Stimulated activated CD8-positive, alpha-beta memory T cell treated with anti-CD3 and anti-CD28 coated beads, Interleukin-12 subunit alpha, Interleukin-12 subunit beta, amount 100 ng/mL, for 4 hours (primary cell): ENCODE data around the gene TPMT.
"Not testable (repeated sequence)": the region's sequence is repeated elsewhere in the genome, so short reads cannot be mapped to it uniquely, and the experiment has no call there.

Experiments used
- DNase-seq: peaks from one replicate; pipeline ENCODE4 v3.0.0-alpha.2; 2020; ENCODE audit warnings: low read depth

The TPMT gene

DNA sequence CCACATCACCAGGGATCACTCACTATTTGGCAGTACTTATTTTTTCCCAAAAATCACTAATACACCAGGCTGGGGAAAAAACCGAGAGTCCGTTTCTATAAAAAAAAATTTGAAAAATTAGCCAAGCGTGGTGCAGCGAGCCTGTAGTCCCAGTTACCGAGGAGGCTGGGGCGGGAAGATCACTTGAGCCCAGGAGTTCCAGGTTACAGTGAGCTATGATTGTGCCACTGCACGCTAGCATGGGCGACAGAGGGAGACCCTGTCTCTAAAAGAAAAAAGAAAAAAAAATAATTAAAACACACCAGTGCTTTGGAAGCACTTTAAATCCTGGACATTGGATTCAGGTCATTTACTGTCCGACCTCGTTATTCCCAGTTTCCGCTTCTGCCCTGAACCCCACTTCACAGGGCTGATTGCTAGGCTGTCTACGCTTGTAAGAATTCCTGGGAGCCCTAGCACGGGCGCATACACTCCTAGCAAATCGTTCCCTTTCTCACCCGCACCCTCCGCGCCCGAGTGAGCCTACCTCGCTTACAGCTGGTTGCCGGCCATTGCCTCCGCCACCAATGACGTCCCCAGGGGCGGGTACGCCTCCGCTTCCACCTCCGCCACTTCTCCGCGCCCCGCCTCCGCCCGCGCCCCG lies at the start of gene TPMT:
Gene TPMT, minus strand, starts transcription at position 571 of the 643 bp plus-strand sequence. CDS start 5,950 bp downstream, outside the sequence.
- DNase-seq: no peak

DNA sequence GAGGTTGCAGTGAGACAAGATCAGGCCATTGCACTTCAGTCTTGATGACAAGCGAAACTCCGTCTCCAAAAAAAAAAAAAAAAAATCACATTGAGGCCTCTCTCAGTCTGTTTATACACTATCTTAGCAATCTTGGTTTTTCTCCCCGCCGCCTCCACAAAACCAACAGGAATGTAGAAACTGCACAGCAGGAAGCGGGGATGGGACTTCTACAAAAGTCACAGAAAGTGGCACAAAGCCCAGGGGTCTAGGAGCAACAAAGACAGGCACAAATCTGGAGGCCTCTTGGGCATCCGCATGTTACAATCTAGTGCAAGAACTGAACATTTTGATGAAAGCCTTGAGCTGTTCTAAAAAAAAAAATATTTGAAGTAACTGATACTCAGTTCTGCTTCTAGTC lies 48.9 kb upstream of the TPMT start:
- no peak for DNase-seq

DNA sequence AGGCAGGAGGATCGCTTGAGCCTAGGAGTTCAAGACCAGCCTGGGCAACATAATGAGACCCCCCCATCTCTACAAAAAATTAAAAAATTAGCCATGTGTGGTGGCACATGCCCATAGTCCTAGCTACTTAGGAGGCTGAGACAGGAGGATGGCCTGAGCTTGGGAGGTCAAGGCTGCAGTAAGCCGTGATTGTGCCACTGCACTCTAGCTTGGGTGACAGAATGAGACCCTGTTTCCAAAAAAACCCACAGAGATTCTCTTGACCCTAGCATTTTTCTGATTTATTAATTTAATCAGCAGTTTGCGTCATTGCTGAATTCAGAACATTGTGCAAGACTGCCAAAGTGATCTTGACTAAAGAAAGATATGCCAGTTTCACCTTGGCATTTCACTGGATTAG lies 37.1 kb upstream of the TPMT start:
- no peak for DNase-seq

DNA sequence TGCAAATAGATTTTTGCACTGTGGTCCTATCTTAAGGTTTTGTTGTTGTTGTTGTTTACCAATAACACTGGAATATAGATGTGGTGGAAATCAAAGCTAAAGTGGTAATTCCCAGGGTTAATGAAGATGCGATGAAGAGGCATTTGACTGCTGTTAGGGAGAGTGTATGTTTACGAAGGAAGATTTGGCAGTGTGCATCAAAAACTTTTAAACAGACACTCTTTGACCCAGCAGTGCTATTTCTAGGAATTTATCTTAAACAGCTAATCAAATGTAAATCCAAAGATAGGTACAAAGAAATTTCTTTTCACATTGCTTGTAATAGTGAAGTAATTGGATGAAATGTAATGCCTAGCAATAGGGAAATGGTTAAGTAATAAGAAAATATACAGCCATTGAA lies 34.3 kb upstream of the TPMT start:
- DNase-seq: no peak

DNA sequence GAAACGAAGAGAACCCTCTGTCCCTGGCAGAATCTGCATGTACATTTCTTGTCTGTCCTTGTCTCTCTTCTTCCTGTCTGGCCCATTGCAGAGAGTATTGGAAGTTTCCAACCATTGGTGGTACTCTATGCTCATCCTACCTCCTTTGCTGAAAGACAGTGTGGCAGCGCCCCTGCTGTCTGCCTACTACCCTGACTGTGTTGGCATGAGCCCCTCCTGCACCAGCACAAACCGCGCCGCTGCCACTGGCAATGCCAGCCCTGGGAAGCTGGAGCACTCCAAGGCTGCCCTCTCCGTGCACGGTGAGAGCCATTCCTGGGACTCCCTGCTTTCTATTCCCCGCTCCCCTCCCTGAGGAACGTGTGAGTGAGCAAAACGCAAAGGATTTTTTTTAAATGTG lies 32.8 kb upstream of the TPMT start:
- DNase-seq: no peak

DNA sequence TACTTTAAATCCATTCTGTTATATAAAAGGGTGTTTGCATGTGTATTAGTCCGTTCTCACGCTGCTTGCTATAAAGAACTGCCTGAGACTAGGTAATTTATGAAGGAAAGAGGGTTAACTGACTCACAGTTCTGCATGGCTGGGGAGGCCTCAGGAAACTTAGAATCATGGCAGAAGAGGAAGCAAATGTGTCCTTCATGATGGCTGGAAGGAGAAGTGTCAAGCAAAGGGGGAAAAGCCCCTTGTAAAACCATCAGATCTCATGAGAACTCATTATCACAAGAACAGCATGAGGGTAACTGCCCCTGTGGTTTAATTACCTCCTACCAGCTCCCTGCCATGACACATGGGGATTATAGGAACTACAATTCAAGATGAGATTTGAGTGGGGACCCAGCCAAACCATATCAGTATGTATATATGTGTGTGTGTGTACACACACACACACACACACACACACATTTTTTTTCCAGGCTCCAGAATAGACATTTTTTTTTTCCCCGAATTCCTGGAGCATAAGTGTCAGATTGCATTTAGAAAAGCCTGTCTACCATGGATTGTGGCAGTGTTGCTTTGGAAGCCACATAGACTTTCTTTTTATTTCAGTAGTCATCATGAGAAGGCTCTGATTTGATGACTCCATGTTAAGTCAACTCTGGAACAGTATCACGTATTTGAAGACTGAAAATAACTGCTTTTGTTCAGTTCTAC lies 31.8 kb upstream of the TPMT start:
- DNase-seq: no peak

DNA sequence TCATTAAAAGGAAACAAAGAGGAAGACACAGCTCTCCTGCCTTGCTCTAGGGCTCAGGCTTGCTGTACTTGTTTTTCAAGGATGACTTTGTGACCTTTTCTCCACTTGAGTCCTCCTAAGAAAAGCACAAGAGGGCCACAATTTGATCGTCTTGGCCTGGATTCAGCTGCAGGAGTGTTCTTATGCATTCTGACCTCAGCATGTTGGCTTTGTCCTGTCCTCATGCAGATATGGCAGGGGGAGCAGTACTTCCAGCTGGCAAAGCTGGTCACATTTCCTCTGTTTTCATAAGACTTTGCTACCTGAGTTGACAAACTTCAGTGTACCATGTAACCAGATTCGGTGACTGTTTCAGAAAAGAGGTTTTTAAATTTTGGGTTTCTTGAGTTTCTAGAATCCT lies 31.2 kb upstream of the TPMT start:
- no peak for DNase-seq

DNA sequence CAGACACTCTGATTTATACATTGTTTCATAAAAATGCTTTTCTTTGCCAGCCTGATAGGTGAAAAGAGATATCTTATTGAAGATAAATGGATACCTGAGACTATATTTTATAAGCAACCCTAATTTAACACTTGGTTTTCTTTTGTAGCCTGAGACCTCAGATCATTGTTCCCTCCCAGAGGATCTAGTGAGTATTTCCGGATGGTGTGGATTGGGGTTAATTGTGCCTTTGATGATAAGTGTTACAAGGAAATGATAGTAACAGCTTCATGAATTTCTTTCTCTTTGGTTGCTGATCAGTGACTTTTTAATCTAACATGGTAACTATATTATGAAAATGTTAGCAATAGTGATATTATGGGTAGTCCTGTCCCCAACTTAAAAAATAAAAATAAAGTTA lies 30.7 kb upstream of the TPMT start:
- no peak for DNase-seq

DNA sequence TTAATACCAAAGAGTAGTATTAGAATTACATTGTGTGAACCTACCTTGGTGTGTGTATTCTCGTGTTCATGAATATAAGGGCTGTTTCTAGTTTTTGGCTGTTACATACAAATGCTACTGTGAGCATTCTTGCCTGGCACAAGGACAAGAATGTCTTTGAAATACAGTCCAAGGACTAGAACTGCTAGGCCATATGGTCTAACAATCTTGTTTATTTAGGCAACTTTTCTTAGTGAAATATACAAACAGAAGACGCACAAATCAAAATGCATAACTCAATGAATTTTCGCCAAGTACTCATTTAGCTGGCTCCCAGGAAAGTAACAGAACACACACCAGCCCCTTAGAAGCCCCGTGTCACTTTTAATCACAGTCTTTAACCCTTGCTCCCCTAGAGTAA lies 28.9 kb upstream of the TPMT start:
- DNase-seq: no peak

DNA sequence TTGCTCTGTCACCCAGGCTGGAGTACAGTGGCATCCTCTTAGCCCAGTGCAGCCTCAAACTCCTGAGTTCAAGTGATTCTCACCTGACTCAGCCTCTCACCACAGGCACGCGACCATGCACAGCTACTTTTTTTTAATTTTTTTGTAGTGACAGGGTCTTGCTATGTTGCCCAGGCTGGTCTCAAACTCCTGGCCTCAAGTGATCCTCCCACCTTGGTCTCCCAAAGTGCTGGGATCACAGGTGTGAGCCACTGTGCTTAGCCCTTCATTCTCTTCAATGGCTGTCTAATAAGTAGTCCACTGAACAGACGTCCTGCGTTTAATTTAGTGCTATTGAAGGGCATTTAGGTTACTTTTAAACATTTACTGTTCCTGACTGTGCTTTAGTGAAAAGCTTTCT lies 27.7 kb upstream of the TPMT start:
- no peak for DNase-seq

DNA sequence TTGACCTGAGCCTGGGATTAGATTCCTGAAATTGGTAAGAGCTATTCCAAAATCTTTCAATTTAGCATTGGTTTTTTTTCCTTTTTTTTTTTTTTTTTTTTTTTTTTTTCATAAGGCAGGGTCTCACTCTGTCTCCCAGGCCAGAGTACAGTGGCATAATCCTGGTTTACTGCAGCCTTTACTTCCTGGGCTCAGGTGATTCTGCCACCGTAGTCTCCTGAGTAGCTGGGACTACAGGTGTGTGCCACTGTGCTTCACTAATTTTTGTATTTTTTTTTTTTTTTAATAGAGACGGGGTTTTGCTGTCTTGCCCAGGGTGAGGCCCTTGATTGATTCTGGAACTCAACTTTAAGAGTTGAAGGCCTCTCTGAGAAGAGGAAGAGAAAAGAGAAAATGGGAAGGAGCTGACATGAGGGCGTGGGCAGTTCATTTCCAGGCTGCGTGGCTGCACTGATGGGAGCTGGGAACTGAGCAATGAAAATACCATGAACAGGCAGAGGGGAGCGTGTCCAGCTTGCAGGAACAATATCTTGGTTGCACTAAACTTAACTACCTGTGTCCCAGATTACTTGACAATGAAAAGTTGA lies 25.0 kb upstream of the TPMT start:
- no peak for DNase-seq

DNA sequence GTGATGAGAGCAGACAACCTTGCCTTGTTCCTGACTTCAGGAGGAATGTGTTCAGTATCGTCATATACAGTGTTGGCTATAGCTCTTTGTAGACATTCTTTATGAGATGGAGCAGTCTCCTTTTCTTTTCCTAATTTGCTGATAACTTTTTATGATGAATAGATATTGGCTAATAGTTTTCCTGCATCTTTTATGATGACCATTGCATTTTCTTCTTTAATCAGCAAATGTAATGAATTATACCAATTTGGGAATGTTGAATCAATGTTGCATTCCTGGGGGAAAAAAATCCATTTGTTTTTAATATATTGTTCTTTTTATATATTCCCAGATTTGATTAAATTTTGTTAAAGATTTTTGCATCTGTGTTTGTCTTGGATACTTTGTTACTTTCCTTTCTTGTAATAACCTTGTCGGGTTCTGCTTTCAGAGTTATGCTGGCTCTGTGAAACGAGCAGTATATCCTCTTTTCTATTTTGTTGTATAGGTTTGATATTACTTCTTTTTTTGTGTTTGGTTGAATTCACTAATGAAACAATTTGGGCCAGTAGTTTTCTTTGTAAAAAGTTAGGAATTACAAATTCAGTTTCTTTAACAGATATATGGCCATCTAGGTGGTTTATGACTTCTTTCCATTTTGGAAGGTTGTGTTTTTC lies 24.2 kb upstream of the TPMT start:
- DNase-seq: no peak

DNA sequence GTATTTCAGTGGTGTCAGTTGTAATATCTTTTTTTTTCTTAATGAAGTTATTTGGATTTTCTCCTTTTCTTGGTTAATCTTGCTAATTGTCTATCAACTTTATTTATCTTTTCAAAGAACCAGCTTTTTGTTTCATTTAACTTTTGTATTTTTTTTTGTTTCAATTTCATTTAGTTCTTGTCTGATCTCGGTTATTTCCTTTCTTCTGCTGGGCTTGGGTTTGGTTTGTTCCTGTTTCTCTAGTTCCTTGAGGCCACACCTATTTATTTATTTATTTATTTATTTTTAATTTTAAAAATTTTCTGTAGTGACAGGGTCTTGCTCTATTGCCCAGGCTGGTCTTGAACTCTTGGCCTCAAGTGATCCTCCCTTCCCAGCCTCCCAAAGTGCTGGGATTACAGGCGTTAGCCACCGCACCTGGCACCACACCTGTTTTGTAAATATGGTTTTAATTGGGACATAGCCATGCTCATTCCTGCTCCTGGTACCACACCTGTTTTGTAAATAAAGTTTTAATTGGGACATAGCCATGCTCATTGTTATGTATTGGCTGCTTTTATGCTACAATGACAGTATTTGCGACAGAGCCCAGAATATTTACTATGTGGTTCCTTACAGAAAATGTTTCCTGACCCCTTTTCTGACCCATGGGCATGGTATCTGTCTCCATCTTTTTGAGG lies 22.5 kb upstream of the TPMT start:
- DNase-seq: no peak

DNA sequence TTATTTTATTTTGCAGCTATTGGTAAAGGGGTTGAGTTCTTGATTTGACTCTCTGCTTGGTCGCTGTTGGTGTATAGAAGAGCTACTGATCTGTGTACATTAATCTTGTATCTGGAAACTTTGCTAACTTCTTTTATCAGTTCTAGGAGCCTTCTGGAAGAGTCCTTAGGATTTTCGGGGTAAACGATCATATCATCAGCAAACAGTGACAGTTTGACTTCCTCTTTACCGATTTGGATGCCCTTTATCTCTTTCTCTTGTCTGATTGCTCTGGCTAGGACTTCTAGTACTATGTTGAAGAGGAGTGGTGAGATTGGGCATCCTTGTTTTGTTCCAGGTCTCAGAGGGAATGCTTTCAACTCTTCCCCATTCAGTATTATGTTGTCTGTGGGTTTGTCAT lies 21.3 kb upstream of the TPMT start:
- DNase-seq: not testable (repeated sequence)

DNA sequence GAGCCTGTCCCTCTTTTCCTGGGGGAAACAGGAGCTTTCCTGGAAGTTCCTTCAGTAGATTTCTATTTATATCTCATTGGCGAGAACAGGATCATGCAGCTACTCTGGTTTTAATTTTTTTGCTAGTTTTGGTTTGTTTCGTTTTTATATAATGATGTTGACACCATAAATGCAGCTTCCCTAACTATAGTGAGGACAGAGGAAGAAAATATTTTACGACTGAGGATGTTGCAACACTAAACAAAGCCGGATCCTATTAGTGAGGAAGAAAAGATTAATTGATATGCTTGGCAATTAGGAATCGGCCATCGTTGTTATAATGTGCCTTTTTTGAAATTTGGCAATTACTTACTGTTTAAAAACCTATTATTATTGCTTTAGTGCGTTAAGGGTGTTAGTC lies 17.0 kb upstream of the TPMT start:
- DNase-seq: no peak

DNA sequence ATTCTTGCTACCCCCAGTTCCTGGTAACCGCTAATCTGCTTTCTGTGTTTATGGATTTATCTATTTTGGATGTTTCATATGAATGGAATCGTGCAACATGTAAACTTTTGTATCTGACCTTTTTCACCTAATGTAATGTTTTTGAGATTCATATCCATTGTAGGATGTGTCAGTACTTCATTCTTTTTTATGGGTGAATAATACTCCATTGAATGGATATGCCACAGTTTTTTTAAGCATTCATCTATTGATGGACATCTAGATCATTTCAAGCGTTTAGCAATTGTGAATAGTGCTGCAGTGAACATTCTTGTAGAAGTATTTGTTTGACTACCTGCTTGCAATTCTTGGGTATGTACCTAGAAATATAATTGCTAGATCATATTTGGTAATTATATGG lies 13.4 kb upstream of the TPMT start:
- DNase-seq: no peak

DNA sequence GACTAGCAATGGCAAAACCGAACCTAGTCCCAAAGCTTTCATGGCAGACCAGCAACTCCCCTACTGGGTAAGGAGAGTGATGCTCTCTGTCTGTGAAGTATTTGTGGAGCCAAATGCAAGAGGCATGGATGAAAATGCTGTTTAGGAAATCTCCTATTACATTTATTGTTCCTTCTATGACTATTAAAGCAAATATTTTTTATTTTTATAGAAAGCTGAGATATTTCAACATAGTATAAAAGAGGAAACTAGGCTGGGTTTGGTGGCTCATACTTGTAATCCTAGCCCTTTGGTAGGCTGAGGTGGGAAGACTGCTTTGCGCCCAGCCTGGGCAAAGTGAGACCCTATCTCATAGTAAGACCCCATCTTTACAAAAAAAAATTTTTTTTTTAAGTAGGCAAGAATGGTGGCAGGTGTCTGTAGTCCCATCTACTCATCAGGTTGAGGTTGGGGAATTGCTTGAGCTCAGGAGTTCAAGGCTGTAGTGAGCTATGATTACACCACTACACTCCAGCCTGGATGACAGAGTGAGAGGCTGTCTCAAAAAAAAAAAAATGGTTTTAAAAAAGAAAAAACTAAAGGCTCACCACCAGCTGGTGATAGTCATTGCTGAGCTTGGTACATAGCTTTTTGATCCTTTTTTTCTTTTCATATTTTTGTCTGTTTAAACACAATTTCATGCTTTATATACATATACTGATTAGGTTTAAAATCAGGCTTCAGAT lies 11.6 kb upstream of the TPMT start:
- no peak for DNase-seq

DNA sequence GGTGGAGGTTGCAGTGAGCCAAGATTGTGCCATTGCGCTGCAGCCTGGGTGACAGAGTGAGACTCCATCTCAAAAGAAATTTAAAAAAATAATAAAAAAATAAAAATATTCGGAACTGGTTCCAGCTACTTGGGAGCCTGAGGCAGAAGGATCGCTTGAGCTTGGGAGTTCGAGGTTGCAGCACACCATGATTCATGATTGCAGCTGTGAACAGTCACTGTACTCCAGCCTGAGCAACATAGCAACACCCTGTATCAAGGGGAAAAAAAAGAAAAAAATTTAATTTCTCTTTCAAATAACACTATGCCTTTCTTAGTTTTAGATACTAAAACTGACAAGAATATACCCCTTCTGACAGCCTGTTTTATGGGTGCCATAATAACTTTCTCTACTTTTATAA lies 10.9 kb upstream of the TPMT start:
- DNase-seq: no peak

DNA sequence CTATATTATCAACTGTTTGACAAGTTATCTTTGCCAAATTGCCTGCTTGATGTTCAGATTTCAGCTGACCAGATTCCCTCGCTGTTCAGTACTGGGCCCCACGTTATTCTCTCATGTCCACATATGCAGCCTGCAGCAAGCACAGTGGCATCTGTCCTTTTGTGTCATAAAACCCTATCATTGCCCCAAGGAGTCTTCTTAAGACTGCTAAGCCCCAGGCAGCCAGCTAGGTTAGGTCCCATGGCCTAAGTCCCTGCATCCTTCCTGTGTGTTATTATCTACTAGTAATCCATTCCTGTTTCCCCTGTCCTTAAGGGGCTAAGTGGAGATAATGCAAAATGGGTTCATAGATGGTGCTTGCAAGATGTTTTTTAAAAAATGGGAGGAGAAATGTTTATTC lies 7.5 kb upstream of the TPMT start:
- DNase-seq: no peak

DNA sequence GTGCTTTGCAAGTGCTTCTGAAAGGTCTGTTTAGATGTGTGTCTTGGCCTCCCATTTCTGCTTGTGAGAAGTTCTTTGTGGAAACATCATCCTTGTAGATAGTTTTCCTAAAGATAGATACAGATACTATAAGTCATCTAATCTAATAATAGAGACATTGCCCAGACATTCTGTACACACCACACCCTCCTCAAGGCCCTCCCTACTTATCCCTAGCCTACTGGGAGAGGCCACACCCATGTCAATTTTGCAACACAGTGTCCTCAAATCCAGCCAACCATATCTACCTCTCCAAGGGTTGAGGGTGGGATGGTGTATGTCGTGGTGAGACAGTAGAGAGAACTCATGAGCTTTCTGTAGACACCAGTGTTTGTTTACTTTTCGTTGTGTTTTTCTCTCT lies 6.6 kb upstream of the TPMT start:
- DNase-seq: no peak

DNA sequence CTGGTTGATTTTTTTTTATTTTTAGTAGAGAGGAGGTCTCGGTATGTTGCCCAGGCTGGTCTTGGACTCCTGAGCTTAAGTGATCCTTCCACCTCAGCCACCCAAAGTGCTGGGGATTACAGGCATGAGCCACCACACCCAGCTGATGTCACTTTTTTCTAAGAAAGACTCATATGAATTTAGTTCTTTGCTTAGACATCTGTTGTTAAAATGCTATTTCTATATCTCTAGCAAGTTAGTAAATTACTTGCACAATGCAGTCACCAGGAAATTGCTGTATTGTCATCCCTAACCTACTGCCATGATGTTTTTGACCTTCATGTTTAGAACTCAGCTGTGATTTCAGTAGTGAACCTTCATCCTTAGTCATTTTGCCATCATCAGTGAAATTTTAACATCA lies 6.0 kb upstream of the TPMT start:
- DNase-seq: no peak

DNA sequence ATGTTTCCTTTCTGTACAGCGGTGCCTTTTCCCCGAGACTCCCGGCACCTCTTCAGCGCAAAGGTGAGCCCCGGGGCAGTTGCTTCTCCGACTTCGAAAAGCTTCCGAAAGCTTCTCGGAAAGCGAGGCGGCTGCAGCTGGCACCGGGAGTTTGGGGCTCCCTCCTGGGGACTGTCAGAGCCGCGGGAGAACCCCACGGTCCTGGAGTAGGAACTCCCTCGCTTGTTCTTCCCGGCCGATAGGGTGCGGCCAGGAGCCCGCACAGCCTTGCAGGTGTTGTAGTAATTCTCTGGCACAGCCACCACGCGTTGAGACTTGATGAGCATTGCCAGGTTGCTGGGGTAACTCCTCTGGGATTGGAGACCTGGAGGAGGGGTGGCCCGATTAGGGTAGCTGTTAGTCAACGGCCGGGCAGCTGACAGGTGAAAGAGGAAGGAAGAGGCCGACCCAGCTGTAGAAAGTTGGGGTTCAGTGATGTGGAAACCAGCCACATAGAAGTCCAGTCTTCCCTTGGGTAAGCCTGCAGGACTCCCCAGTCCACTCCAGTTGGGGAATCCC lies 1.1 kb upstream of the TPMT start:
- DNase-seq: peak; percentile 24
